Mucosa of gallbladder (tissue), 1 donor: ENCODE measurements around the gene PWWP2A. TPM values are rescaled to one million over a fixed set of nuclear protein-coding genes. Genes with fewer than 3 reads are reported as not detected.

ENCODE experiments used
- DNase-seq: peaks from one replicate; pipeline ENCODE4 v3.0.0-alpha.2; 2020; ENCODE audit warnings: low spot score
- total RNA-seq: library from RNA; stranded (reverse); gene quantifications from one replicate; pipeline ENCODE4 v1.2.1, GENCODE V29; 2021
- donor health status: DM: no; HTN: no; CAD: no.

Gene PWWP2A
- total RNA-seq, 1 donor from 2014 or later, result 26.3 TPM

DNA sequence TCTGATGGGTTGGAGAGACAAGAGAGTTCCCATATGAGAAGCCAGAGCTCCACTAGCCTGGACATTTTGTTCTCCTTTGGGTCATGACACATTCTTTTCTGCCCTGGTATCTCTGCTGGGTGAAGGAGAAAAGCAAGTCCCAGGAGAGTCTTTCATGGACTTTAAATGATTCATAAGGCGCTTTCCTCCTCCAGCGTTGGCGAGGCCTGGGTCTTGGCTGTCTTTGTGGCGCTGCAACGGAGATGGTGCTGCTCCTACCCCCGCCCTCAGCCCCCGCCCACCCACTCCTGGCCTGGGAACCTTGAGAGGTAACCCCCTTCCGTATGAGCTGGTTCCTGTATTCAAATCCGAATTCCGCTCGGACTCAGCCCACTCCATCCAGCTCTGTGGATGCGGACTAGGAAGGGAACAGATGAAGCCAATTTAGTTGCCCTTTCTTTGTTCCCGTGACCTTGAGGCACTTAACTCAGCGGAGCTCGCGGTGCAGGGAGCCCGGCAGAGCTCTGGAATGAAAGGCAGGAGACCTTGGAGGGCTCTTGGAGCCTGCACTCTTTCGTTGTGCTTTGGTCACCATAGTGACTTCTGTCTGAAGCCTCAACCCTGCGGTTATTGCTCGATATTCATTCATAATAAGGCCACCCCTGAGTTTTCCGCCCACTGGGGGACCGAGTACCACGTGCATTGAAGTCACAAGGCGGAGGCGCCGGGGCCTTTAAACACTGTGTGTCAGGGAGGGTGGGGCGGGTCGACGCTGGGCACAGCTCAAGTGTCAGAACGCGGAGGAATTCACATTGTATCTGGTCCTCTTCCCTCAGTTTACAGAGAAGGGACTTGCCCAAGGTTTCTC lies 14.0 kb upstream of the PWWP2A start:
- peak; percentile 16 for DNase-seq

DNA sequence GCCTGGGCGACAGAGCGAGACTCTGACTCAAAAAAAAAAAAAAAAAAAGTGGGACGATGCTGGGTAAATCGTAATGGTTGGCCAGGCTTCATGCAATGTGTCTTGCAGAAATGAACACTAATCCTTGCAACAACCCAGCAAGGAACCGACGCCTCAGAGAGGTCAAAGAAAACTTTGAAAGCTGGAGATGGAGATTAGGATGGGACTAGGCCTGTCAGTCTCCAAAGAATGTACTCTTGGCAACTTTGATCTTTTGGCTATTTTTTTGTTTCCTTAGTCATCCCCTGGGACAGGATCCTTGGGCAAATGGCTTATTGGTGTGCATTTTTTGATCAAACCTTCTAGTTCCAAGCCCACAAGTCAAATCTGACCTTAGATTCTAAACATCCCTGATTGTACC lies 10.6 kb upstream of the PWWP2A start:
- no peak for DNase-seq

DNA sequence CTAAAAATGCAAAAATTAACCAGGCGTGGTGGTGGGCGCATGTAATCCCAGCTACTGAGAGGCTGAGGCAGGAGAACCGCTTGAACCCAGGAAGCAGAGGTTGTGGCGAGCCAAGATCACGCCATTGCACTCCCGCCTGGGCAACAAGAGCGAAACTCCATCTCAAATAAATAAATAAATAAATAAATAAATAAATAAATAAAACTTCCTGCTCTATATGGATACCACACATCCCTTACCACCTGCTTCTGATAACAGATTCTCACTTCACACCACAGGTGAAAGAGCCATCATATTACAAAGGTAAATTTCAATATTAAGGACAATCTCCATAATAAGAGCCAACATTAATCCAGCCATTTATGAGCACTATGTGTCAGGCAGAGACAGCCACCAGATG lies 9.4 kb upstream of the PWWP2A start:
- no peak for DNase-seq

DNA sequence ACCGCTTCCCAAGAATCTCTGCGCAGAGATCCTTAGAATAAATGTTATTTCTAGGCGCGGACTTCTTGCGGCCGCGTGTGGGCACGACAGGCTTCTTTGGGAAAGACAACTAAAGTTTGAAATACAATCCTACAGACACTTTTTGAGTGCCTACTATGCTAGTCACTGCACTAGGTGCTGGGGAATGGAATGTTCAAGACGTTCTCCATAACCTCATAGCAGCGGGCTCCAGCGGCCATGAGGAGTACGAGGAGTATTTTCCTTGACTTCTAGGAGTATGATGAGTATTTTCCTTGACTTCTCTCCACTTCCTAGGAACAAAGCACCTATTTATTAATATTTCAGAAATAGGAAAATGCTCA lies 636 bp upstream of the PWWP2A start:
- no peak for DNase-seq

DNA sequence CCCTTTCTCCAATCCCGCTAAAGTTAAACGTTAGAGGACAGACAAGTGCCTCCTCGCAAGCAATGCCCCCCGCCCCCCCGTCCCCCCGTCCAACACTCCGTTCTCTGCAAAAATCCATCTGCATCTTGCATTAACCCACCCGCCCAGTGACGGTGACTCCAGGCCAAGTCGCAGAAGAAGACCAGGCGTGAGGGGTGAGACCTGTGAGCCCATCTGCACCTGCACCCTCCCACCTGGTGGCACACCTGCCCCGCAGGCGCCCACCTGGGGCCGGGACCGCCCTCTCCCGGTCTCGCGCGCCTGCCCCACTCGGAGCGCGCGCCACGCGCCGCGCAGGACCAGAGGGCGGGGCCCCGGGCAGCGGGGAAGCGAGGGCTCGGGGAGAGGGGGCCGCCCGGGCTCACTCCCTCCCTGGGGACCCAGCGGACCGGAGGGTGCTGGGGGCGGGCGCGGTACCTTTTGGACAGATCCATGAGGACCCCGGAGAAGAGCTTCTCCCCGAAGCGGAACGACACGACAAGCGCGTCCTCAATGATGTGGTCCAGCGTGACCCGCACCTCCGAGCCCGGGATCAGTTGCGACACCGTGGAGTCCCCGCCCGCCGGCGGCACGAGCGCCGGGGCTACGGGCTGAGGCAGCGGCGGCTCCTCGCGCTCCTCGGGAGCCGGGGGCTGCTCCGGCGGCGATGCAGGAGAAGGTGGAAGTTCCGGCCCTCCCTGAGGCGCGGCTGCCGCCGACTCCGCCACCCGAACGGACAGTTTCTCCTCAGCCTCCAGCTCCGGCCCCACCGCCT lies 705 bp downstream of the PWWP2A start:
- DNase-seq, result peak; percentile 23

DNA sequence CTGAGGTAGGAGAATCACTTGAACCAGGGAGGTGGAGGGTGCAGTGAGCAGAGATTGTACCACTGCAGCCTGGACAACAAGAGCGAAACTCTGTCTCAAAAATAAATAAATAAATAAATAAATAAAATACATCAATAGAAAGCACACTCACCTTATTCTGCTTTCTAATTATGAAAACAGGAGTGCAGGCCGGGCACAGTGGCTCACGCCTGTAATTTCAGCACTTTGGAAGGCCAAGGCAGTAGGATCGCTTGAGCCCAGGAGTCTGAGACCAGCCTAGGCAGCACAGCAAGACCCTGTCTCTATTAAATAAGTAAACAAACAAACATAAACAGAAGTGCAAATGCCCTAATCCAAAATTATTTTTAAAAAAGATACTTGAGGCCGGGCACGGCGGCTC lies 2.3 kb downstream of the PWWP2A start:
- DNase-seq, result no peak

DNA sequence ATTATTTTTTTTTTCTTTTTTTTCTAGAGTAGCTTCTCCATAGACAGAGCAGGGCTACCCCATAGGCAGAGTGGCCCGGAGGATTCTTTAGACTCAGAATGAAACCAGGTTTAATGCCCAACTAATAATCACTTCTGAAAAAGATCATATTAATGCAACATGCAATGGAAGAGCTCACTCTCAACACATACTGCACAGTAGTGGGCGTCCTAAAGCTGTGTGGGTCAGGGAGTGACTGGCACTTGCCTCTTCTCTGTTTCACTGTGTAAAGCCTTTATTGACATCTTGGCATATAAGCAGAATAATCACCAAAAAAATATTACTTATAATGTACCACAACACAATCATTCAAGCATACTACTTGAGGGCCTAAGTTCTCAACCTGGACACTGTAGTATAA lies 11.1 kb downstream of the PWWP2A start:
- DNase-seq, result no peak

DNA sequence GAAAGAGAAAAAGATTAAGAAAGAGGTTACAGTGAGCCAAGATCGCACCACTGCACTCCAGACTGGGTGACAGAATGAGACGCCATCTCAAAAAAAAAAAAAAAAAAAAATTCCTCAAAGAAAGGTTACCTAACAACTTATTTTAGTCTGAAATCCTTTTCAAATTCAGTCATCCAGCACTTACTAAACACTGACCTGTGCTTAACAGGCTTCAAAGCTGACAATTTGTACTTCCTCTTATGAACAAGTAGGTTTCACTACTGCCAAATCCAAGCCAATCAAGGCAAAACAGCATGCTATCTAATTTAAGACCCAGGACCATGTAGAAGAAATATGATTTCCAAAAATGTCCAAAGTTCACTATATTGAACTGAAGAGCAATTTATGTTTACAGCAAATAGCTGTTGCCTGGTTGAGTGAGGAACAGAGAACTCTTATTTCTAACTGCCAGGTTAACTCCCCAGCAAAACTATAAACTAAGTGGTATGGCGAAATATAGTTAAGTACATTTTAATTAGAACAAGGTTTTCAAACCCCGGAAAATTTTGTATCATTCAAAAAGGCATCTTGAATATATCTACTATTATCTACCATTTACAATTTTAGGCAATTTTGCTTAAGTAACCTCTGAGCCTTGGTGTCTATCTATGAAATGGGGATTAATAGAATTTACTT lies 13.4 kb downstream of the PWWP2A start:
- DNase-seq, result no peak

DNA sequence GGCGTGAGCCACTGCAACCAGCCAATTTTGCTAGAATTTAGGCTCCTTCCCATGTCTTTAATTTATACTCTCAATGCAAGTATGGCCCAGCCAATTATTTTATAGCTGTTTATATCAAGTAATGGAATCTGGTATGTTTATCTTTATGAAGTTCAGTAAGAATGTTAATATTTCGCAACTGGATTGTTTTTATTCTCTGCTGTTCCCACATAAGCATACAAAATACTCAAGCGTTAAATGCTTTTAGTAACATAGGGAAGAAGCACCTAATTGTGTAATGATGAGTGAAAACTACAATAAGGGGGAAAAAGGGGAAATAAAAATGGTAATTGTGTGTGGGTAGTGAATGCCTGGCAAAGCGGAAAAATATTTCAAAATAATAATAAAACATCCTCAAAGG lies 21.3 kb downstream of the PWWP2A start:
- DNase-seq, result no peak

DNA sequence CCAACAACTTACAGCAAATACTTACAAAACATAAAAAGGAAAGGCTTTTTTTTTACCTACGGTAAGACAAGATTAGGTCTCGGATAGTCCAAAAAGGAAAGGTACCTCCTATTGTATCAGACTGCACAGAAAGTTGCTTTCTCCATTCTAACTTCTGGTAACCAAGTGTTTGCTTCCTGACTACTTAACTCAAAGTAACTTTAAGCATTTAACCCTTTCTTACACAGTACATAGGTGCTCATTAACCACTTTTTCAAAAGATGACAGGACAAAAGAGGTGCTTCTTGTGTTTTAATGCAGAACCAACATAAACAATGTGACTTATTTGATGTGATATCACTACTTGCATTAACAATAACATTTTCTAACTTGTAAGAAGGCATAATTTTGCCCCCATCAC lies 23.1 kb downstream of the PWWP2A start:
- no peak for DNase-seq

DNA sequence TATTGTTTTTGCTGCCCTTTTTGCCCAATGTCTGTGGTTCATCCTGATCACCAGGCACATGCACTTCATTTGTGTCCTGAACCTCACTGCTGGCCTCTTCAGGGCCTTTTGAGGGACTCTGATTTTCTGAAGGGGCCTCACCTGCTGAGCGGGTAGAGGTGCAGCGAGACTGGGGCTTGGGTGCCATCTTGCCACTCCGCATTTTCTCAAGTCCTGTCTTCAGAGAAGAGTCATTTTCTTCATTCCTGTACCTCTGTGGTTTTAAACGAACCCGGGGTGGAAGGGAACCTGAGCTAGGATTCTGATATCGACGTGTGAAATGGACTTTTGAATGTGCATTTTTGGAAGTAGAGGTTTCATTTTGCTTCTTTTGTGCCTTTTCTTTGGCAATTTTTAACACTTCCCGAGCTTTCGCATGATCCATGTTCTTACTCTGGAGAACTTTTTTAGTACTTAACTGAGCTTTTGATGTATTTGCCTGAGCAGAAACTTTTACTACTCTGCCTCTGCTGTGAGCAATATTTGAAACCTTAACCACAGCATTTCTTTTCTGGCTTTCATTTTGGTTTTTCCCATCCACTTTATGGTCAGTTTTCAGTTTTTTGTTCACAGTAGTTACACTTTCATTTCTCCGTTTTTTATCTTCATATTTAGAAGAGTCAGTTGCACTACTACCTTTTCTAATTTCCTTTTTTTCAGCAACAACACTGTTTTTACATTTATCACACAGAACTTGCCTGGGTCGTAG lies 26.1 kb downstream of the PWWP2A start:
- DNase-seq, result no peak

DNA sequence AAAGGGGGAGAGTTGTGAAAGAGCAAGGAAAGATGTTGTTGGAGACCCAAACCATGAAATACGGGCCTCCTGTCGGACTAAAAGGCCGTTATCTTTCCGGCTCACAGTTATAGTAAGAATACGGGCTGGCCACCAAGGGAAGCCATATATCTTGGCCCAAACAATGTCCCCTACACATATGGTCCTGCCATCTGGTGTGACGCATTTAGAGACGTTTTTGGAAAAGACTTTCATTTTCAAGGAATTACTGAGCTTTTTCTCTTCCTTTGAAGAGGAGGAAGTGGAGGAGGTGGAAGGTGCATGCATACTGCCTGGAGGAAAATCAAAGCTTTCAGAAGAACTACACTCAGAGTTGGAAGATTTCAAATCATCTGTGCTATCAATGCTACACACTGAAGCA lies 26.7 kb downstream of the PWWP2A start:
- DNase-seq, result no peak

DNA sequence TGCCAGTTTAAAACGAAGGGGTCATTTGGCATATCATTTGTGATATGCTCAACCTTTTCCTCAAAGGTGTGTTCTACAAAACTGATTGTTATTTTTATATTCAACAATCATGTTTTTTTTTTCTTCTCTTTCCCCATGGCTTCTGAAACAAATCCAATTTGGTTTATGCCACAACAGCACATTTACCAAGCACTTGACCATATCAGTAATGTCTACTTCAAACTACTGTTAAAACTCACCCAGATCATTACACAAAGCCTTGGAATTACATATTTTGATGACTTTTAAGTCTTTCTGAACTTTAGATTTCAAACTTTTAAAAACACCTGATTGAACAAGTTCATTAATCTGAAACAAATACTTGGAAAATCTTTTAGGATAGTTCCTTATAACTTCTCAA lies 29.2 kb downstream of the PWWP2A start:
- no peak for DNase-seq

DNA sequence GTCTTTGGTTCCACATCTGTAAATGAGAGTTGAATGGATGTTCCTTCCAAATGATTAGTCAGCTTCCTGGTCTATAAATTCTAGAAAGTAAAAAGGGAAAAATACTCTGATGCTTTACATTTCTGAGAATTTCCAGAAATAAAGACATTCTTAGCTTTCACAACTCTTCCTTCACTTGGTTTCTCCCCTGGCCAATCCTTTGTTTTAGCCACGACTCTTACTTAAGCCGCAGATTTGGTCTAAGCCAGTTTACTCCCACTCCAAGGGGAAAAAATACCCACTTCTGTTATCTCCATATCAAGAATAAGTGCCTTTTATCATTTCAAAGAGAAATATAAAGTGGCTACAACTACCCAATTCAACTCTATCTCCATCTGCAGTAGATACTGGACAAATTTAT lies 29.7 kb downstream of the PWWP2A start:
- no peak for DNase-seq

DNA sequence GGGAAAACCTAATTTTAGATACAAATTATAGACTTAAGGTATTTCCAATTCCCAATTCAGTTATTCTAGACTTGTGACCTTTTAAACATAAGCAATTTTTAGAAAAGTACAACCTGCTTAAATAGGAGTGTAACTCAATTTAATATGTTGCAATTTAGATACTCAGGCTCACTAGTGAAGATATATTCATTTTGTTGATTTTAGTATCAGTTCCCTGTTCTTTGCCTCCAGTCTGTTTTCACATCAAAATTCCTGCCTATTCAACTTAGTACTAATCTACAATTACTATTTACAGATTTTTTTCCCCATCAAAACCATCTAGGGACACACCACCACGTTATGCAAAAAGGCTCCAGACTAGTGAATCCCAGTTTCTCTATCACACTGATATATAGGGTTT lies 30.4 kb downstream of the PWWP2A start:
- no peak for DNase-seq

DNA sequence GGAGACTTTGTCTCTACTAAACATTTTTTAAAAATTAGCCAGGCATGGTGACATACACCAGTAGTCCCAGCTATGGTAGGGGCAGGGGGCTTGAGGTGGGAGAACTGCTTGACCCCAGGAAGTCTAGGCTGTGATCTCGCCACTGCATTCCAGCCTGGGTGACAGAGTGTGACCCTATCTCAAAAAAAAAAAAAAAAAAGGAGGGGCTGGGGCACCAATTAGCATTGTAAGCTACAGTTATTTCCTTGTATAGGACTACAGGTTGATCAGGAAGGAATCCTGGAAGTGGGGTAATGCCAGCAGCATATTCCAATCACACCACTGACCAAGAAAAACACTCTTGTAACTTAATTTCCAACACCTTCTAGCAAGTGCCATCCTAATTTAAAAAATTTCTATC lies 32.1 kb downstream of the PWWP2A start:
- DNase-seq, result no peak

DNA sequence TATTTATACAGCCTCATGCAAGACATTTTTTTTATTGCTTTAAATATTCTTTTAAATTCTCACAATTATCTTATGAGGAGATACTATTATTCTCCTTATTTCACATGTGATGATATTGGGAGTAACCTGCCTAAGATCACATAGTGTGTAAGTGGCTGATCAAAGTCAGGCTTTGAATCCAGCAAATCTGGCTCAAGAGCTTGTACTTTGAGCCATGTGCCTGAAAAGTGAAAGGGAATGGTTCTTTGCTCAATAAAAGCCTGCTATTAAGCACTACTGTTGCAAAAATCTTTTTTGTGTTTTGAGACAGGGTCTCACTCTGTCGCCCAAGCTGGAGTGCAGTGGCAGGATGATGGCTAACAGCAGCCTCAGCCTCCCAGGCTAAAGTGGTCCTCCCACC lies 35.1 kb downstream of the PWWP2A start:
- DNase-seq, result no peak

DNA sequence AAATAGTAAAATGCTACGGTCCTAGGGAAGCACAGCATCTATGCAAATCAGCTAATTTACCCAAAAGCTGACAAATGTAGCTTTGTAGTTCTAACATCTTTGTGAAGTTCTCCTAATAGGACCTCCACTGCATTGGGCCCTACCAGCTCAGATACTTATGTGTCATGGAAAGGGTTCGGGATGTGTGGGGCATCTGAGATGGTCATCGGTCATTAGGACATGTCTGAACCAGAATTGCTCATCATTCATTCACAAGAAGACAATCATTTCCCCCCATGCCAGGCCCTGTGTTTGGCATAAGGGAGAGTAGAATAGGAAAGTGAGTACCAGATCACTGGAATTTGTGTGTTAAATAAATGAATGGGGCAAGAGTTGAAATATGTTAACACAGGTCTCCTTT lies 35.7 kb downstream of the PWWP2A start:
- DNase-seq, result no peak

DNA sequence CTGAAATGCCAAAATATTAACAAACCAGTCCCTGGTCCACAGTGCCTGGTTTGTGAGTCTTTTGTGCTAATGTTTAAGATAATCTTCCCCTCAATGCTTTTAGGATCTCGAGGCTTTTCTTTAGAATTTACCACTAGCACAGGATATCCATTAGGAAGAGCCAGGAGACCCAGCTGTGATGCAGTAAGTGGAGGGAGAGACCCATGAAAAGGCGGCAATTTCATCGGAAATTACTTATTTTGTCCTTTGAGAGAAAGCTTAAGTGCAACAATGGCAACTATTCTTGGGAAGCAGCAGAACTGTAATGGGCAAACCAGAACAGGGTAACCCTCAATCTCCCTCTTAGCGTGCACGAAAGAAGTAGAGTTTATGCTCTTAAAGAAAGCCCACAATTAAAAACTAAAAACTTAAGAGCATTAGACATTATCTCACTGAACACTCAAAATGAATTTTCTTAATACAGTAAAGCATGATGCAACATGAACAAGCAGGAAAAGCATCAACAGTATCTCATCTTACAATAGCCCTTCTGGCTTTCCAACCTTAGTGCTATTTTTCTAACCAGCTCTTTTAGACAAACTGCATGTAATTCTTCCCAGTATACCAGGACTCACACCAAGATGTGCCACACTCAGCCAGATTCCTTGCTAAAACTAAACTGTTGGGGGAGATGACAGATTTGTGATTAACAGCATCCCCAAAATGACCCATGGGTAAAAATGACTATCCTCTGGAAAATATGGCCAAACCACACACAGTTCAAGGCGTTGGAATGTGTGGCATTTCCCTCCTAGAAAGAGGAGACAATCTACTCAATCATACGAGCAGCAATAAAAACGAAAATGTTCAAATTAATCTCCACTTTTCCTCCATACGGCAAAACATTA lies 36.4 kb downstream of the PWWP2A start:
- DNase-seq, result no peak

DNA sequence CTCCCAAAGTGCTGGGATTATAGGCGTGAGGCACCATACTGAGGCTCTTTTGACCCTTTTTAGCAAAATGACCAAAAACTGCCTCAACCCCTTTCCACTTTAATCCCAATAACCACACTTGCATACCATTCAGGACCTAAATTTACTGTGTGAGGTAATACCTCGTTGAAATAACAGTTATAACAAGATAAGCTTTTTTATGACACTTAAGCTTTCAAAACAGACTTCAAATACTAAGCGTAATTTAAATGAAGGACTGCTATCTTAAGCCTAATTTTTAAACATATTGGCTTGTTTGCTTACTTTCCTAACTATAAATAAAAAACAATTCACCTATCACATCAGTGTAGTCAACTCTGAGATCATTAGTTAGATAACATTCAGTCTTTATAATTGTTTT lies 37.8 kb downstream of the PWWP2A start:
- no peak for DNase-seq

DNA sequence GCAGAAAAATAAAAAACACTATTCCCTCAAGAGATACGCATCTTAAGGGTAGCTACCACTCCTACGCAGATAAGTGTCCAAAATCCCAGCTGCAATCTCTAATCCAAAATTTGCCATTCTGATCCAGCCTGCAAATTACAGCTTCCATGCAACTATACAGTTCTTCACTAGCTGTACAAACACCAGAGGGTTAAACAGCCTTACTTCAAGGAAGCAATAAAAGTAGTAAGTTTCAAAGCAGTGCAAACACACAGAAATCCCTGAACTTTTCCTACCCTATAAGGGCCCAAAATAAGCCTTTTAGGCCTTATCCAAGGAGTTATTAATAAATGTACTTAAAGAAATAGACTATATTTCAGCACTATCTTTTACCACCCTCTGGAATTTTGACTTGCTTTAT lies 39.5 kb downstream of the PWWP2A start:
- DNase-seq, result no peak
